PFSK-1 (cell line): ENCODE measurements around the gene VPS13D.

ENCODE experiments used
- FOXP2 ChIP-seq: optimal IDR thresholded peaks from 2 replicates; pipeline ENCODE3; 2011; ENCODE audit warnings: borderline replicate concordance, control low read depth, inconsistent platforms; ENCODE audit not compliant: insufficient read depth; ENCODE audit errors: extremely low read length, extremely low read depth
- POLR2AphosphoS5 ChIP-seq: IDR thresholded peaks from 2 replicates; pipeline ENCODE4 v1.6.1; 2012; ENCODE audit warnings: low read depth, mild to moderate bottlenecking, control low read depth, low read length, moderate library complexity
- SIN3A ChIP-seq: IDR thresholded peaks from 2 replicates; pipeline ENCODE4 v1.6.1; 2012; ENCODE audit warnings: mild to moderate bottlenecking, low read length, moderate library complexity, borderline replicate concordance; ENCODE audit not compliant: insufficient read depth
- TAF1 ChIP-seq: IDR thresholded peaks from 2 replicates; pipeline ENCODE4 v1.6.1; 2012; ENCODE audit warnings: low read length, control low read depth, borderline replicate concordance; ENCODE audit not compliant: insufficient read depth
- TF ChIP-seq, protein P1 (sequence below), 2 experiments: IDR thresholded peaks; 2 replicates each; pipeline versions ENCODE4 v1.6.1 to v1.8.0; 2011 to 2012; ENCODE audit warnings: low read depth in 2 of 2, low read length in 2 of 2, control low read depth in 1 of 2, inconsistent platforms in 1 of 2, mild to moderate bottlenecking in 1 of 2, moderate library complexity in 1 of 2; ENCODE audit not compliant: insufficient read depth in 1 of 2

The VPS13D gene

GRCh38 chr1:12496154-12496961 lies 266.5 kb downstream of the VPS13D start:
- TF ChIP-seq TAF1, result no peak
- no peak for TF ChIP-seq SIN3A
- no peak for TF ChIP-seq POLR2AphosphoS5
- TF ChIP-seq FOXP2, result no peak
- TF ChIP-seq, protein P1, sequence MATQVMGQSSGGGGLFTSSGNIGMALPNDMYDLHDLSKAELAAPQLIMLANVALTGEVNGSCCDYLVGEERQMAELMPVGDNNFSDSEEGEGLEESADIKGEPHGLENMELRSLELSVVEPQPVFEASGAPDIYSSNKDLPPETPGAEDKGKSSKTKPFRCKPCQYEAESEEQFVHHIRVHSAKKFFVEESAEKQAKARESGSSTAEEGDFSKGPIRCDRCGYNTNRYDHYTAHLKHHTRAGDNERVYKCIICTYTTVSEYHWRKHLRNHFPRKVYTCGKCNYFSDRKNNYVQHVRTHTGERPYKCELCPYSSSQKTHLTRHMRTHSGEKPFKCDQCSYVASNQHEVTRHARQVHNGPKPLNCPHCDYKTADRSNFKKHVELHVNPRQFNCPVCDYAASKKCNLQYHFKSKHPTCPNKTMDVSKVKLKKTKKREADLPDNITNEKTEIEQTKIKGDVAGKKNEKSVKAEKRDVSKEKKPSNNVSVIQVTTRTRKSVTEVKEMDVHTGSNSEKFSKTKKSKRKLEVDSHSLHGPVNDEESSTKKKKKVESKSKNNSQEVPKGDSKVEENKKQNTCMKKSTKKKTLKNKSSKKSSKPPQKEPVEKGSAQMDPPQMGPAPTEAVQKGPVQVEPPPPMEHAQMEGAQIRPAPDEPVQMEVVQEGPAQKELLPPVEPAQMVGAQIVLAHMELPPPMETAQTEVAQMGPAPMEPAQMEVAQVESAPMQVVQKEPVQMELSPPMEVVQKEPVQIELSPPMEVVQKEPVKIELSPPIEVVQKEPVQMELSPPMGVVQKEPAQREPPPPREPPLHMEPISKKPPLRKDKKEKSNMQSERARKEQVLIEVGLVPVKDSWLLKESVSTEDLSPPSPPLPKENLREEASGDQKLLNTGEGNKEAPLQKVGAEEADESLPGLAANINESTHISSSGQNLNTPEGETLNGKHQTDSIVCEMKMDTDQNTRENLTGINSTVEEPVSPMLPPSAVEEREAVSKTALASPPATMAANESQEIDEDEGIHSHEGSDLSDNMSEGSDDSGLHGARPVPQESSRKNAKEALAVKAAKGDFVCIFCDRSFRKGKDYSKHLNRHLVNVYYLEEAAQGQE (IDR thresholded peaks at IDR 0.05; ENCODE audit: insufficient read depth in 1 of 2, low read depth in 2 of 2, low read length in 2 of 2), result no peak

GRCh38 chr1:12499539-12500240 lies 269.9 kb downstream of the VPS13D start:
- no peak for TF ChIP-seq TAF1
- TF ChIP-seq SIN3A, result no peak
- TF ChIP-seq, protein P1 (IDR thresholded peaks at IDR 0.05; ENCODE audit: insufficient read depth in 1 of 2, low read depth in 2 of 2, low read length in 2 of 2), result no peak
- TF ChIP-seq FOXP2, result no peak
- TF ChIP-seq POLR2AphosphoS5, result no peak

GRCh38 chr1:12501661-12502060 lies 271.8 kb downstream of the VPS13D start:
- TF ChIP-seq FOXP2 (no peak), SIN3A (no peak), POLR2AphosphoS5 (no peak), TAF1 (no peak)
- TF ChIP-seq, protein P1 (IDR thresholded peaks at IDR 0.05; ENCODE audit: insufficient read depth in 1 of 2, low read depth in 2 of 2, low read length in 2 of 2), result no peak

- TF ChIP-seq TAF1, result no peak
These were observed 272.7 kb downstream of the VPS13D start for GRCh38 chr1:12502336-12503109.

- no peak for TF ChIP-seq POLR2AphosphoS5
- TF ChIP-seq FOXP2, result no peak
- no peak for TF ChIP-seq SIN3A
- no peak for TF ChIP-seq TAF1
- TF ChIP-seq, protein P1 (IDR thresholded peaks at IDR 0.05; ENCODE audit: insufficient read depth in 1 of 2, low read depth in 2 of 2, low read length in 2 of 2), result no peak
These were observed 273.9 kb downstream of the VPS13D start for GRCh38 chr1:12503709-12504108.
